Aorta (tissue), 5 donors: ENCODE results near the gene PTPRZ1. TPM values are rescaled to one million over a fixed set of nuclear protein-coding genes. Genes with fewer than 3 reads are reported as not detected.

ENCODE experiments used
- ATAC-seq: fragments of 200-7000 bp; cut with Tn5 transposase; one replicate; pipeline ENCODE4 v1.9.1; 2022; ENCODE audit warnings: moderate library complexity; ENCODE audit not compliant: low FRiP score
- DNase-seq, 2 donors: peaks; one replicate each; pipeline ENCODE4 v3.0.0-alpha.2; 2020
- H3K27ac ChIP-seq, 2 donors: one replicate each; pipeline ENCODE4 v1.5.1; 2013; ENCODE audit warnings: low read length in 2 of 2, mild to moderate bottlenecking in 2 of 2, moderate library complexity in 2 of 2, control low read depth in 1 of 2, inconsistent platforms in 1 of 2, low read depth in 1 of 2
- H3K27me3 ChIP-seq, 2 donors: one replicate each; pipeline ENCODE4 v1.6.1; 2013; ENCODE audit warnings: control low read depth in 1 of 2, low read length in 1 of 2, mild to moderate bottlenecking in 1 of 2, moderate library complexity in 1 of 2; ENCODE audit not compliant: insufficient read depth in 2 of 2, control insufficient read depth in 1 of 2
- H3K36me3 ChIP-seq, 2 donors: one replicate each; pipeline ENCODE4 v1.6.1; 2013; ENCODE audit warnings: control low read depth in 1 of 2, low read length in 1 of 2, mild to moderate bottlenecking in 1 of 2; ENCODE audit not compliant: insufficient read depth in 2 of 2, control insufficient read depth in 1 of 2
- H3K4me1 ChIP-seq, 2 donors: one replicate each; pipeline ENCODE4 v1.6.1; 2013; ENCODE audit warnings: low read length in 2 of 2, control low read depth in 1 of 2, mild to moderate bottlenecking in 1 of 2, moderate library complexity in 1 of 2; ENCODE audit not compliant: insufficient read depth in 2 of 2, control insufficient read depth in 1 of 2
- H3K4me3 ChIP-seq, 2 donors: one replicate each; pipeline ENCODE4 v1.5.1; 2013; ENCODE audit warnings: low read length in 2 of 2, control low read depth in 1 of 2, mild to moderate bottlenecking in 1 of 2
- H3K9me3 ChIP-seq: one replicate; pipeline ENCODE4 v1.6.1; 2013; ENCODE audit warnings: mild to moderate bottlenecking, low read length; ENCODE audit not compliant: control insufficient read depth
- WGBS, 2 donors: extraction: QIAGEN DNeasy Blood & Tissue Kit; methylation state at CpG; one replicate each; pipeline ENCODE4 v1.1.7; 2013; 5-methylcytosine and 5-hydroxymethylcytosine counted together
- intact Hi-C, 2 donors: fragments of 100-400 bp; cut with DNase I; formaldehyde crosslinking; loops; one replicate each; pipeline versions ENCODE4 v1.14.2 to v1.15.0; 2022
- polyA plus RNA-seq, 2 donors: library from polyadenylated mRNA; stranded (reverse); fragments of 200-250 nt; gene quantifications; one replicate each; pipeline ENCODE4 v1.2.3, GENCODE V29; 2013
- total RNA-seq, 2 donors: library from RNA; stranded (reverse); fragmentation: NEBNext Ultra II Directional; extraction: Animal tissue kit (Norgen Biotek cat#: 25700); gene quantifications; one replicate each; pipeline ENCODE4 v1.2.1, GENCODE V29; 2021
- donor health status: healthy with polysubstance abuse.
- donor health status: Bipolar disorder and iron deficiency.
- donor health status: DM: no; HTN: no; CAD: no.
- donor health status: DM: no; HTN: no; CAD: no.
- donor health status: DM: yes; HTN: yes; CAD: no.

The PTPRZ1 gene
- total and polyA plus RNA-seq, 4 donors = 2.2 to 4.1 (median 2.7) TPM; not detected in 1

DNA sequence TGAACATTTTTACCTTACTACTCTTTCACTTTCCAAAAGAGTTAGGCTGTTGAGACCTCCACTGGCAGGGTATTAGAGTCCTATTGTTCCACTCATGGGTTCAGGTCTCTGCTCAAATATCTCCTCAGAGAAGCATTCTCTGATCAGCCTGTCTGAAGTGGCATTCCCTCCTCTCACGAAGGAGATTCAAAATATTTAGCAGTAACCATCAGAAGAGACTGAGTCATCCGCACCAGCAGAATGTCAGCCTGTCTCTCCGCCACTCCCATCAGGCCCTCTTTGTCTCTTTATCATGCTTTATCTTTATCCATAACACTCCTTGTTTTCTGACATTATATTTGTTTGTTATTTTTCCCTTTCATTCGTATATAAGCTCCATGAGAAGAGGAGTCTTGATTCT, 192.0 kb downstream of the PTPRZ1 start:
- DNase-seq = no peak
- no peaks in the 10 kb centered on the region for H3K9me3 ChIP-seq
- no peaks in the 10 kb centered on the region for H3K36me3 ChIP-seq
- no peak overlapping the region for H3K4me3 ChIP-seq
- no peak overlapping the region for H3K27ac ChIP-seq
- no peaks in the 10 kb centered on the region for H3K4me1 ChIP-seq
- H3K27me3 ChIP-seq = no peaks in the 10 kb centered on the region
- no peak for ATAC-seq
- WGBS, 2 donors = 82 to 83% methylated on average over 4 of the region's 4 CpGs
- intact Hi-C loops = no loop called here

DNA sequence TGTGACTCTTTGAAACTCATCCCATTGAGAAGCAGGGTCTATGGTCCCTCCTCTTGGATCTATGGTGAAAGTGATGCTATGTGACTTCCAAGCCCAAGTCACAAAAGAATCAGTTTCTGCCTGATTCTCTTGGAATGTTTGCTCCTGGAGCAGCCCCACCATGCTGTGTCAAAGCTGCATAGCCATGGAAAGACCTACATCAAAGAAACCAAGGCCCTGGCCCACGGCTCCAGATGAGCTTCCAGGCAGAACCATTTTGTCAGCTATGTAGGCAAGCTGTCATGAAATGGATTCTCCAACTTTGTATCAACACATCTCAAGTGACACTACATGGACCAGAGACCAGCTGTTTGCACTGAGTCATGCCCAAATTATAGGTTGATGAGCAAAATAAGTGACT, 194.1 kb downstream of the PTPRZ1 start:
- intact Hi-C loops = no loop called here
- WGBS, 2 donors = 78 to 82% methylated on average over 1 of the region's 1 CpG
- H3K4me1 ChIP-seq = no peaks in the 10 kb centered on the region
- no peaks in the 10 kb centered on the region for H3K9me3 ChIP-seq
- DNase-seq (no peak), ATAC-seq (no peak)
- H3K27me3 ChIP-seq = no peaks in the 10 kb centered on the region
- no peak overlapping the region for H3K27ac ChIP-seq
- no peaks in the 10 kb centered on the region for H3K36me3 ChIP-seq
- no peak overlapping the region for H3K4me3 ChIP-seq

DNA sequence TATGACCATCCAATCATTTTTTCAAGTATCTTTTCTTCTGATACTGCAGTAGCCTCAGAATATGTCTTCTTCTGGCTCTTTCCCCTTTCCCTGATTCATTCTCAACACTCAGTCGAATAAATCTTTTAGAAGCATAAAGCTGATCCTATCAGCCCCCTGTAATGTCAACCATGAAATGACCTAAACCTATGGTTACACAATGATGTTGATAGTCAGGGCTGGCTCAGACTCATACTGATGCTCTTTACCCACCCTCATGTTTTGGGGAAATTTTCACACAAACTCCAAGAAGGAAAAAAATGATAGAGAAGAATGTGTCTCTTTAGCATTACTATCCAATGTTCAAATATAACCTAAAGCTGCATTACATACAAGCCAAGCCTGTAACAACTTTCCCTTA, 195.1 kb downstream of the PTPRZ1 start:
- no peak for ATAC-seq
- no peaks in the 10 kb centered on the region for H3K4me1 ChIP-seq
- no peaks in the 10 kb centered on the region for H3K9me3 ChIP-seq
- intact Hi-C loops = no loop called here
- no peak overlapping the region for H3K27ac ChIP-seq
- H3K27me3 ChIP-seq = no peaks in the 10 kb centered on the region
- H3K4me3 ChIP-seq = no peak overlapping the region
- no peaks in the 10 kb centered on the region for H3K36me3 ChIP-seq
- no peak for DNase-seq
- 86 to 96% methylated on average over 1 of the region's 1 CpG for WGBS, 2 donors

DNA sequence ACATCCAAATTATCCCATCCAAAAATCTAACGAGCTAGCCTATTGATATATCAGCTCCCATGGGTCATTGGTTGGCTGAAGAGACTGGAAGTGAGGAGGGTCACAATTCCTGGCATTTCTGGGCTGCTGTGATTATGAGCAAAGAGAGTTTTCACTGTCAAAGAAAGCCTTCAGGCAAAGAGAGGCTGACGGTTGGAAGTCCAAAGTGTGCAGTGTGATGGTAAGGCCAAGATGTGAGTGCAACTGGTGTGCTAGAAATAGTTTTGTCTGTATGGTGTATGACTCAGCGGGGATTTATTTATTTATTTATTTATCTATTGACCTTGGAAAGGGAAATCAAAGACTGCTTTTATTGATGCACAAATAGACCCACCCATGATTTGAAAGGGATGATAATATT, 196.0 kb downstream of the PTPRZ1 start:
- Histone ChIP-seq H3K27me3 (no peaks in the 10 kb centered on the region), H3K9me3 (no peaks in the 10 kb centered on the region), H3K4me3 (no peak overlapping the region), H3K4me1 (no peaks in the 10 kb centered on the region), H3K36me3 (no peaks in the 10 kb centered on the region), H3K27ac (no peak overlapping the region)
- 64 to 75% methylated on average over 3 of the region's 3 CpGs for WGBS, 2 donors
- DNase-seq = no peak
- no peak for ATAC-seq
- intact Hi-C loops = no loop called here

DNA sequence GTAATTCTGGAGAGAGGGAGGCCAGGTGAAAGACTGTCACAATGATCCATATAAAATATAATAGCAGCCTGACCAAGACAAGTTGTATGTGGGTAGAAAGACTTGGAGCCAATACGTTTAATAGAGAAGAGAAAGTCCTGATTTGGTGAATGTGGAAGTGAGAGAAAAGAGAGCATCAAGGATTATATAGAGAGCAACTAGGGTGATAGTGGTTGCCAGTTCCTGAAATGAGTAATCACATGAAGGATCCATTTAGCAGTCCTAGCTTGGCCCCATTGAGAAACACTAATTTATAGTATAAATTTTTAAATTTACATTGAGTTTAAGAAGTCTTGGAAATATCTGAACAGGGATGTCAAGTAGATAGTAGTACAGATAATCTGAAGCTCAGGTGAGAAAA, 197.1 kb downstream of the PTPRZ1 start:
- intact Hi-C loops = no loop called here
- Histone ChIP-seq H3K4me3 (no peak overlapping the region), H3K36me3 (no peaks in the 10 kb centered on the region), H3K27ac (no peak overlapping the region), H3K9me3 (no peaks in the 10 kb centered on the region), H3K4me1 (no peaks in the 10 kb centered on the region), H3K27me3 (no peaks in the 10 kb centered on the region)
- WGBS, 2 donors = 53 to 65% methylated on average over 1 of the region's 1 CpG
- ATAC-seq = no peak
- DNase-seq = no peak

DNA sequence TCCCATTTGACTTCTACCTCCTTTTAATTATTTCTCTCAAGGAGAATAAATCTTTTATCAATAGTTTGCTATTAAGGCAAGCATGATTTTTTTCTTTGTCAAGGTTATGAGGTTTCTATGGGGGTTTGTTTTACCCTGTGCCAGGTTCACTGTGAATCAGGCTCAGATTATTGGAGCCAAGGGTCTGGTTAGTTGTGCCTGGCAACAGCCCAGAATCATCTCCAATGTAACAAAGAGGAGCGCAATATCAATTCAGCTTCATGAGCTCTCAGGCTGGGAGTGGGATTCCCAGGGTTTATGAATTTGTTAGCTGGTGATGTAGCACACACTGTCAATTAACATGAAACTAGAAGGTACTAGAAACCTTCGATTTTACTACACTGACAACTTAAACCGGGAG, 197.9 kb downstream of the PTPRZ1 start:
- Histone ChIP-seq H3K36me3 (no peaks in the 10 kb centered on the region), H3K4me3 (no peak overlapping the region), H3K27ac (no peak overlapping the region), H3K27me3 (no peaks in the 10 kb centered on the region), H3K9me3 (no peaks in the 10 kb centered on the region), H3K4me1 (no peaks in the 10 kb centered on the region)
- 94% methylated on average over 3 of the region's 3 CpGs for WGBS, 2 donors
- no peak for DNase-seq
- ATAC-seq = no peak
- intact Hi-C loops = no loop called here

DNA sequence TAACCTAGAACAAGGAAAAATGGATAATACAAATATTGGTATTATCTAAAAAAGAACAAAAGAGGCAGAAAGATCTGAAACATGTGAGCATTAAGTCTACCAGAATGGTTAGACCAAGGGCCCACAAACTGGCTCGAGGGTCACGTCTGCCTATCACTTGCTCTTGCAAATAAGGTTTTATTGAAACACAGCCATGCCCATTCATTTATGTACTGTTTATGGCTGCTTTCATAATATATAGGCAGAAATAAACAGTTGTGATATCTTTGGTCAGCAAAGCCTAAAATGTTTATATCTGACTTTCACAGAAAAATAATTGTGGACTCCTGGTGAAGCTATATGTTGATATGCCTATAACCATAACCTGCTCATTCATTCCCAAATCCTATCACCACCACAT, 199.3 kb downstream of the PTPRZ1 start:
- no peak for ATAC-seq
- Histone ChIP-seq H3K4me1 (no peaks in the 10 kb centered on the region), H3K27ac (no peak overlapping the region), H3K36me3 (peaks cover 0 to under 1% of the 10 kb centered on the region in 2 donors), H3K9me3 (no peaks in the 10 kb centered on the region), H3K4me3 (no peak overlapping the region), H3K27me3 (no peaks in the 10 kb centered on the region)
- no peak for DNase-seq
- intact Hi-C loops = no loop called here
- WGBS, 2 donors = 88 to 90% methylated on average over 2 of the region's 2 CpGs

DNA sequence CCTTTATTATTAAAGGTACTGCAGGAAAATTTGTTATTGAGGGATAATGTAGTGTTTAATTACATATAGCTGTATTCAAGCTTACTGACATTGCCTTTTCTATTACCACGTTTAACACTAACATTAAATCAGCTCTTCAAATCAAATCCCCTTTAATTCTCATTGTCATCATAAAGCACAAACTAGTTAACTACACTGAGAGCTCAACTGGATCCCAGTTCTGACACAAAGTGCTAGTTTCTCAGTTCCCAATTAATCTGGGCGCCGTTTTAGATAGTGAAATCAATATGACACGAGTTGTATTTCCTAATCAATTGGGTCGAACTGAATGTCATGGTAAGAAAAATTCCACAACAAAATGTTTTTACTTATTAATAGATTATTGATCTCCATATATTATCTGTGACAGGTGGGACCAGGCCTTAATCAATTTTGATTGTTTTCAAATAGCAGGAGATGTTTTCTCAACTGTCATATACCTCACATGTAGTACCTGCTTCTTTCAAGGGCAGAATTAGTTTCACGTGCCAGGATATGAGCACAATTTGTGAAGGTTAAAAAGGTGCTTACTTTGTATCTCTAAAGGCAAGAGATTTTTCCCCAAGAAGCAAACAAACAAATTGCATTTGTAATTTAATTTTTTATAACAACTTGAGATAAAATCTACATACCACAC, 200.1 kb downstream of the PTPRZ1 start:
- Histone ChIP-seq H3K4me3 (no peak overlapping the region), H3K36me3 (peaks cover 3 to 4% of the 10 kb centered on the region in 2 donors), H3K27ac (no peak overlapping the region), H3K27me3 (no peaks in the 10 kb centered on the region), H3K9me3 (no peaks in the 10 kb centered on the region), H3K4me1 (no peaks in the 10 kb centered on the region)
- 88% methylated on average over 6 of the region's 6 CpGs for WGBS, 2 donors
- DNase-seq (no peak), ATAC-seq (no peak)
- intact Hi-C loops = no loop called here

DNA sequence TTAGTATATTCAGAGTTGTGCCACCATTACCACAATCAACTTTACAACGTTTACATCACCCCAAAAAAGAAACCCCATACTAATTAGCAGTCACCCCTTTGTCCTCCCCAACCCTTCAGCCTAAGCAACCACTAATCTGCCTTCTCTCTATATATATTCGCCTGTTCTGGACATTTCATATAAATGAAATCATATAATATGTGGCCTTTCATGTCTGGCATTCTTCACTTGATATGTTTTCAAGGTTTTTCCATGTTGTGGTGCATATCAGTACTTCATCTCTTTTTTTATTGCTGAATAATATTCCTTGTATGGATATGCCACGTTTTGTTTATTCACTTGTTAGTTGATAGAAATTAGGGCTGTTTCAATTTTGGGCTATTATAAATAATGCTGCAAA, 200.7 kb downstream of the PTPRZ1 start:
- H3K27ac ChIP-seq = no peak overlapping the region
- peaks cover 3 to 4% of the 10 kb centered on the region in 2 donors for H3K36me3 ChIP-seq
- H3K27me3 ChIP-seq = no peaks in the 10 kb centered on the region
- no peak overlapping the region for H3K4me3 ChIP-seq
- 81 to 88% methylated on average over 3 of the region's 3 CpGs for WGBS, 2 donors
- no peaks in the 10 kb centered on the region for H3K4me1 ChIP-seq
- DNase-seq = no peak
- intact Hi-C loops = no loop called here
- ATAC-seq = no peak
- H3K9me3 ChIP-seq = no peaks in the 10 kb centered on the region
